Measurements from ENCODE around the gene CADPS.

The CADPS gene

DNA sequence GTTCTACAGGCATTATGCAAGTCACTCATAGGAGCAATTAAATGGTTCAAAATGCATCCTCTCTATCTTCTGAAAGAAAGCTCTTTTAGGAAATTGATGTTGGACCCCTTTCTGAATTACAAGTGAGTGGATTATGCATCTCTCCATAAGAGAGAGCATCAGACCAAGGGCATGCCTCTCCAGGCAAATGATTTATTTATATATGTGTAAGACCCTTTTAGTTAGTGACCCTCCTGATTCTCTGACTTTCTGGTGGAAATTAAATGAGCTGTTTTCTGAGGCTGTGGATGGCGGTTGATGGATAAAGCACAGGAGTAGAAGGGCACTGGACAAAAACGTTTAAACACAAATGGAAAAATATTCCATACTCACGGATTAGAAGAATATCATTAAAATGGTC lies 62.6 kb downstream of the CADPS start:
- no peak for DNase-seq (ENCODE audit: low read depth in 2 of 2)

DNA sequence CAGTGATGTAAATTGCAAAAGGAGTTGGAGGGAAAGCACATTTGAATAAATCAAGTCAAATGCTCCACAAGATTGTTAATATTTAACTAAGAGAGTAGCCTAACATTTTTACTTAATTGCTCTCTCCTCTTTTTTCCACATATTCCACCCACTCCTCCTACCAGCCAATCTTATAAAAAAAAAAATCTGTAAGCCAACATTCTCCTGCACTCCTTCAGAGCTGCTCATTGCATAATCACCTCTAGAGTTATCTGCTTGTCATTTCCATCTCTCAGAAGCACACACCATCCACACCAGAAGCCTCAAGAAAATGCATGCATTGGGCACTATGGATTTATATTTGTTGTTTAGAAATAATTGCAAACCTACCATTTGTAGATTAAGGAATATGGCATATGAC lies 64.1 kb downstream of the CADPS start:
- no peak for DNase-seq (ENCODE audit: low read depth in 2 of 2)

DNA sequence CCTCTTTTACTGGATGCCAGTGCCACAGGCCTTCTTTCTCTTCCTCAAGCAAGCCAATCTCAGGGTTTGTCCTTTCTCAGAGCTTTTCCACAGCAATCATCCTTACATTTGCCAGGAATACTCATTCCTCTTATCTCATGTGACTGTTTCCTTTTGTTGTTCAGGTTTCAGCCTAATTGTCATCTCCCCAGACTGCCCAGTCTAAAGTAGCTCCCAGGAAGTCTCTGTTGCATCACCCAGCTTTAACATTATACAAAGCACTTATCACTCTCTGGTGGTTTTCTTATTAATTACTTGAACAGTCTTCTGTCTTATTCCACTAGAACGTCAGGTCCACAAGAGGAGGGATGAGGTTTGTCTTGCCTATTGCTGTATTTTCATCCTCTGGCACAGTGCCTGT lies 65.8 kb downstream of the CADPS start:
- DNase-seq (ENCODE audit: low read depth in 2 of 2), result no peak

DNA sequence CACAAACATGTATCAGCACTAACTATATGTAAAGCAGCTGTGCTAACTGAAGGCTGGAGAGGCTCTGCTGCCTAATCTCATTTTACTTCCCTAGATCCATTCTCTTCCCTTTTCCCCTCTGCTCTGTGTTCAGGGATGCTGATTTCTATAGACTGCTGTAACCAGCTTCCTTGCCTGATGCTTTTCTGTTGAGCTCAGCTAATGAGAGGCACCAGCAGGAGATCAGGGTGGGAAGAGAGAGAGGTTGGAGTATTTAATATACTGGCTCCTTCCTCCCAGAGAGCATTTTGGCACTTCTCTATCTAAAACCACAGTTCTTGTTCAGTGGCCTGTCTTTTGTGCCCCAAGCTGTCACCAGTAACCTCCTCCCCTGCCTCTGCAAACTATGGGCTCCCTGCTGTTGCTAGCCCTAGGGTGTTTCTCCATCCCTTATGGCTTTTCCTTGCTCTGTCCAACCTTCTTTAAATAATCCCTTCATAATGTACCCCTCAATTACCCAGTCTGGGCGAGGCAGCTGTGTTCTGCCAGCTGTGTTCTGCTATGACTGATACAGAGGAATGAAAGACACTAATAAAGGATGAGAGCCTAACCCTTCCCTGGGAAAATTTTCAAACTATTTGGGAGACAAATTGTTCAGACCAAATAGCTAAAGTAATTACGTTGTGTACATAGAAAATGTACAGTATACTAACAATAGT lies 69.5 kb downstream of the CADPS start:
- no peak for DNase-seq (ENCODE audit: low read depth in 2 of 2)

DNA sequence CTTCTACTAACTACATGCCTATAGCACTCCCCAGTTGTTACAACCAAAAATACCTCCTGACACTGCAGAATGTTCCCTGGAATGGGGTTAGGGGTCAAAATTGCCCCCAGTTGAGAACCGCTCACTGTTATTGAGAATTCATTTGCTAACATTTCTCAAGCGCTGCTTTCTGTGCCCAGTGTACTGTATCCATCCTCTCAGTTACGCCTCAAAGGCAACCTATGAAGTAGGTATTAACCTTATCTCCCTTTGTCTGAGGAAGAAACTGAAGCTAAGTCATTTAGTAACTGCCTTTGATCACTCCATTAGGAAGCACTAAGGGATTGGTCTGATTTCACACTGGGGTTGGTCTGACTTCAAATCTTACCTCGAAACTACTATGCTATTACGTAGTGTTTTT lies 70.1 kb downstream of the CADPS start:
- DNase-seq (ENCODE audit: low read depth in 2 of 2), result no peak

DNA sequence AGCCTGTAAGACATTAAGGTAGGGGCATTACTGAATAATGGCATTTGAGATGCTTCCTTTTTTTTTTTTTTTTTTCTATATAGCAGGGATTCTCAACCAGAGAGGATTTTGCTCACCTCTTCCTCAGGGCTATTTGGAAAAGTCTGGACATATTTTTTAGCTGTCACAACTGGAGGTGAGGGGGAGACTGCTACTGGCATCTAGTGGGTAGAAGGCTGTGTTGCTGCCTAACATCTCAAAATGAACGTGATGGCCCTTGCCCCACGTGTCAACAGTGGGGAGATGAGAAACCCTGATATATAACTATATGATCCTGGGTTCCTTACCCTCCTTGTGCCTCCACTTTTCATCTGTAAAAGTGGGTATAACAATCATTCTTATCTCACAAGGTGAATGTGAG lies 71.9 kb downstream of the CADPS start:
- DNase-seq (ENCODE audit: low read depth in 2 of 2), result no peak

DNA sequence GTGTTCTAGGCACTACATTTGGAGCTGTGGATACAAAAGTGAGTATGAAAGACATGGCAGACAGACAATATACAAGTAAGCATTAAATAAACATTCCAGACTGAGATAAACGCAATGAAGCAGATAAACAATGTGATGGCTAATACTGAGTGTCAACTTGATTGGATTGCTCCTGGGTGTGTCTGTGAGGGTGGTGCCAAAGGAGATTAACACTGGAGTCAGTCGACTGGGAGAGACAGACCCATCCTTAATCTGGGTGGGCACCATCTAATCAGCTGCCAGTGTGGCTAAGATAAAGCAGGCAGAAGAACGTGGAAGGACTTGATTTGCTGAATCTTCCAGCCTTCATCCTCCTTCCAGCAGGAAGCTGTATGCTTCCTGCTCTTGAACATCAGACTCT lies 77.2 kb downstream of the CADPS start:
- no peak for DNase-seq (ENCODE audit: low read depth in 2 of 2)

DNA sequence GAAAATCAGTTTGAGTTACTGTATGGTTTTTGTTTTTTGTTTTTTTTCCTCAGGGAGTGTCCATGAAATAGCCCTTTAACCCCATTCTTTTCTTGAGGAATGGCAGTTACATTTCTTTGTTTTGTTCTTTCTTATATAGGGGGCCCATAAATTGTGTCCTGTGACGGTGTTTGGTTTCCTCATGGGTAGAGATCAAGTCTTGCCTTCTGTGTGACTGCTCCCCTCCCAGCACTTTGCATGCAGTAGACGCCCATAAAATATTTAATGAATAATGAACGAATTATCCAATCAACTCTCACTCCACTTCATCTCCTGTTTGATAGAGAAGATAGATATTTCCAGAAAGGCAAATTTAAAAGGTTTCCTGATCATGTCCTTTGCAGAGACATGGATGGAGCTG lies 78.1 kb downstream of the CADPS start:
- no peak for DNase-seq (ENCODE audit: low read depth in 2 of 2)

DNA sequence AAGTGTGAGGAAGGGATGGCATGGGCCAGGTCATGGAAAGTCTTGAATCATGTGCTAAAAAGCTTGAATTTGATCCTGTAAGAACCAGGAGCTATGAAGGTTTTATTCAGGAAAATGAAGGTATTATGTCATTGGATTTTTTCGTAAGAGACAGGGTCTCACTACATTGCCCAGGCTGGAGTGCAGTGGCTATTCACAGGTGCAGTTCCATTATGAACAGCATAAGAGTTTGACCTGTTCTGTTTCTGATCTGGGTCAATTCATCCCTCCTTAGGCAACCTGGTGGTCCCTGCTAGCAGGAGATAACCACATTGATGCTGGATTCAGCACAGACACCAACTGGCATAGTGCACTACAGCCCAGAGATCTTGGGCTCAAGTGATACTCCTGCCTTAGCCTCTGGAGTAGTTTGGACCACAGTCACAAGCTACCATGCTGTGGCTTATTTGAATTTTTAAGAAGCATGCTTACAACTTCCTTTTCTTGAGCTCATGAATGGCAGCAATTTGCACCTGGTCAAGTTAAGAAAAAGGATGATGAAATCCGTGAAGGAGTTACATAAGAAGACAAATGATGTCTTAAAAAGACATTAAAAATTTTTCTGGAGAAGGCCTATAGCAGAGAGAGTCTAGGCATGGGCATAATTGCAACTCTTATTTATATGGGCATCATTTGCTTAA lies 79.1 kb downstream of the CADPS start:
- no peak for DNase-seq (ENCODE audit: low read depth in 2 of 2)

DNA sequence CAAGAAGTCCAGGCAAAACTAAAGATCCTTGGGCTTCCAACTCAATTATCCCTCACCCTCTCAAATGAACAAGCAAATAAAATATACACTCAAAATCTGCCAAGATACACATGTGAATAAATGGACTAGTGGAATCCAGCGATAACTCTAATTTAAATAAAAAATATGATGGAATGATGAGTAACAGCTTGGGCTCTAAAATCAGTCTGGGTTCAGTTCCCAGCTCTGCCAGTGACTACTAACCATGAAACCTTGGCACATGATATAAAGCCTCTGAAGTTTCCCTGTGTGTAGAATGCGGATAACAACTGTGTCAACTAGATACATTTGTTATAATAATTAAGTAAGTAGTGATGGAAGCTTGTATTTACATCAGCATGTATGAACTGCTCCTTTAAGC lies 81.3 kb downstream of the CADPS start:
- DNase-seq (ENCODE audit: low read depth in 2 of 2), result no peak

DNA sequence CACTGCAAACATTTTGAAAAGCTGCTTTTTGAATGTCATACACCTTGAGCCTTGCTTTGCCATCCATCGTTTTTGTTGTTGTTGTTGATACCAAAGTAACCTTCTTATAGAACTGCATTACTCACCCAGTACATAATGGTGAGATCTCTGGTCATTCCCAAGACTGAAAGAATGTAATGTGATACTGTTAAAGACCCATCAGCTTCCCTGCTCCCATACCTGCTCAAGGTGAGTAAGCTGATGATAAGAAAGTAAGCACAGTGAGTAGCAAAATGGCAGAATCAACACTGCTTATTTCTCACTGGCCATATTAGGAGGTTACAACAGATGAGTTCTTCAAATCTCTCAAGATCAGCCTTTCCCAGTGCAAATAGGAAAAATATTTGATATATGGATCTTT lies 89.8 kb downstream of the CADPS start:
- no peak for DNase-seq (ENCODE audit: low read depth in 2 of 2)

DNA sequence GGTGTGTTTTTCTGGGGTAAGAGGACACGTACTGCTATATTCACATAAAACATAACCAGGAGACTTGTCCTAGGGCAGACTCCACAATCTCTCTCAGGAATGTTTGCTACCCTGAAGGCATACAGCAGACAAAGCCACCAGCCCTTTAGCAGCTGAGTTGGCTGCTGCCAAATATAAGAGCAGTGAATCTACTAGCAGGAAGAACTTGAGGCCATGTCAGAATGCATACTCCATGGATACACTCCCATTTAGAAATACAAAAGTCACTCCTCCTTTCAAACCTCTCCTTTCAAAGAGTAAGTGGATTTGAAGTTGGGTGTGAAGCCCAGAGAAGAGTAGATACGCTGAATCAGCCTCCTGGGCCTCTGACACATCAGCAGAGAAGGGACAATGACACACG lies 94.1 kb downstream of the CADPS start:
- DNase-seq (ENCODE audit: low read depth in 2 of 2), result no peak

DNA sequence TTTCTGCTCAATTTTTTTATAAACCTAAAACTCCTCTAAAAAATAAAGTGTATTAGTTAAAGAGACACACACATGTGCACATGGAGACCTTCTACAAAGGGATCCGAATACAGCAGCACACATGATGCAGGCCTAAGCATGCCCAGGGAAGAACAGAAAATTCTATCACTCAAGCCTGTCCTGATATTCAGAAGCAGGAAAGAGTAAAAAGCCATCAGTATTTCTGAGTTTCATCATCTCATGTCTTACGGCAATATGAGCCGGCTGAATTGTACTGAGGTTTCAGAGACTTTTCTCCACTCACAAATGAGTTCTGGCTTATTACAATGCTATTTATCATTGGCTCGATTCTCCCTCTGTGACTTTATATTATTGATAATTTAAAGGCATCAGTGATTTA lies 97.5 kb downstream of the CADPS start:
- no peak for DNase-seq (ENCODE audit: low read depth in 2 of 2)

DNA sequence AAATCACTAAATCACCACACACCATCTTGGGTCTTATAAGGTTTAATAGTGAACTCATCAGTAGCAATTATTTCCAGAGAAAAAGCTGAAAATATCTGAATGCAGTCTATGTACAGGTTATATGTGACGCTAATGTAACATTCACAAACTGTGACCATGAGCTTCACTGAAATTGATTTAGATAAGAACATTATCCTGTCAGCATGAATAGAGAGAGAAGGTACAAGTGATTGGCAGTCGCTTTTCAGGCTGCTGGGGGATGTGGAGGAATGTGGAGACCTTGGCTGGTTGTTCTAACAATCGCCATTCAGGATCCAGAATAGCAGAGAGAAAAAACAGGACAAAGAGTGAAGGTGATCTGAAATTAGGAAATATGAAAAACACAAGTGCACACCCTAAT lies 98.1 kb downstream of the CADPS start:
- no peak for DNase-seq (ENCODE audit: low read depth in 2 of 2)

DNA sequence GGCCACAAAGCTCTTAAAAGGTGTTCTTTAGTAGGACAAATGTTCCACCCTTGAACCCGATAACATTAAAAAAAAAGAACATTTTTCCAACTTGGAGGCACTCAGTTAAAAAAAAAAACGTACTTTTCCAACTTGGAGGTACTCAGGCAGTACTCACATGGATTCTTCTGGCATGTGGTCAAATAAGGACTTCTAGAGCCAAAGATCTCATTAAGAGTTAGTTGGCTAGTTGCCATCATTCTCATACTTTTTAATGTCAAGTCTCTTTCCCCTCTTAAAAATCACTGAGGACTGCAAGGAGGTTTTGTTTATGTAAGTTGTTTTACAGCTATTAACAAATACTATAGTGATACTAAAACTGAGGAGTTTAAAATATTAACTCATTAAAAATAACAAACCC lies 101.0 kb downstream of the CADPS start:
- no peak for DNase-seq (ENCODE audit: low read depth in 2 of 2)

DNA sequence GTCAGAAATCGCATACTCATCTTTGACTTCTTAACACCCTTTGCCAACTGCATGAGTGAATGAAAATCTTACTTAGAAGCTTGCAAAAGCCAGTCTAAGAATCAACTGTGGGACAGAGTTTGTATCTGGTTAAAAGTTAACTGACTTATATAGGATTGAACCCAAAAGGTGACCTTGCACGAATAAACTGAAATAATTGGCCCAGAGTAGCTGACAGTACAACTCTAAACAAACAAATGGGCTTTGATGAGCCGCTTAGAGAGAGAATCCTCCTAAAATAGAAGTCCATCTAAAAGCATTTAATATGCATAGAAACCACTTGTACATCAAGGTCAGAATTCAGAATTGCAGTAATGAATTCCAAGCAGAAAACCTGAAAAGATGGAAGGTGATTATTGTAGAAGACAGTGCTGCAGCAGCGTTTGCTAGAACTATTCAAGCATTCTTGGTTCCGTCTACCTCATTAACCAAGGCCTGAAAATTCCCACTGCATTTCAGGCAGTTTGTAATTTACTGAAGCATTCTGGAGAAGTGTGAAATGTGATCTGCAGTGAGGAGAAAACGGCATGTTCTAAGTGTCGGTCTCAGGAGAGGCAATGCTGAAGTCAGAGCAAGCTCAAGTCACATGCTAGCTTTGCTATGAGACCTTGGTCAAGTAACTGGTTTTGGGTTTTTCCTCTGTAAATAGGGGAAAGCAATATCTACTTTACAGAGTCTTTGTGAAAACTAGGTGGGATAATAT lies 103.7 kb downstream of the CADPS start:
- DNase-seq (ENCODE audit: low read depth in 2 of 2), result no peak

DNA sequence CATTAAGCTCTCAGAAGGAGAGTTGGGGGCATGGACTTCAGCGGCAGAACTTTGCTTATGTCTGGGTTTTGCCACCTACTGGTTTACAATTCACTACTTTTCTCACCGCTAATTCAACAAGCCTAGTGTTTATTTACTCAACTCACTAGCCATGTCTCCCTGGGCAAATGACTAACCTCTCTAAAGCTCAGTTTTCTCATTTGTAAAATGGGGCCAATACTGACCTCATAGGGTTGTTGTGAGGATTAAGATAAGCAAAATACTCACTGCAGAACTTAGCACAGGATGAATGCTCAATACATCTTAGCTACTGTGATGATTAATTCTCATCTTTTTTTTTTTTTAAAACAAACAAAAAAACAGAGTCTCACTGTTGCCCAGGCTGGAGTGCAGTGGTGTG lies 106.3 kb downstream of the CADPS start:
- no peak for DNase-seq (ENCODE audit: low read depth in 2 of 2)

DNA sequence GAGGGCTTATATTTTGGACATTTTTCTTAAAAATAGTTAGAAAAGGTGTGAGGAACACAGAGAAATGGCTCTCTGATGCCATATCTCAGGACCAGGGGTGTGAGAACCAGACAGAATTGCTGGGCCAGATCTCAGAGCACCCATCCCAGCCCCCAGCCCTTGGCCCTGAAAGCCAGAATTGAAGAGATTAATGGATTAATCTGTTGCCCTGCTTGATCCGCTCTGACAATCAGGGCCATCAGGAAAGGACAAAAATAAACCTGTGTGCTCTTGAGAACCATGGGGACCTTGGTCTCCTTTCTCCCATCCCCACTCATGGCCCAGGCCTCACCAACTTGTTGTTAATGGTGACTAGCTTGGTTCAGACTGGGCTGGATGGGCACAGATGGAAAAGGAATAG lies 113.5 kb downstream of the CADPS start:
- no peak for DNase-seq (ENCODE audit: low read depth in 2 of 2)

DNA sequence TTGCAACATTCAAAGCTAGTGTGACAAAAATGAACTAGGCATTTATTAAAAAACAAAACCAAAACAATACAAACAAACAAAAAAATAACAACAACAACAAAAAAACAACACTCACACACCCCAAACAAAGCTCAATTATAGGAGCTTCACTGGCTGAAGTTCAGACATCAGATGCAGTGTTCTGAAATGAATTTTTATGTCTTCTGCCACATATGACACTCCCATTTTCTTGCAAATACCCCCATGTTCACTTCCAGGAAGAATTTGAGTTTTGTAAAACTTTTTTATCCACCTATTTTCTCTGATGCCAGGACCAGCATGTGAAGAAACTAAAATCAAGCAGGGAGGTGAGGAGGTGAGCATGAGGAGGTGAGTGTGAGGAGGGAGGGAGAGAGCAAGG lies 113.9 kb downstream of the CADPS start:
- DNase-seq (ENCODE audit: low read depth in 2 of 2), result no peak

DNA sequence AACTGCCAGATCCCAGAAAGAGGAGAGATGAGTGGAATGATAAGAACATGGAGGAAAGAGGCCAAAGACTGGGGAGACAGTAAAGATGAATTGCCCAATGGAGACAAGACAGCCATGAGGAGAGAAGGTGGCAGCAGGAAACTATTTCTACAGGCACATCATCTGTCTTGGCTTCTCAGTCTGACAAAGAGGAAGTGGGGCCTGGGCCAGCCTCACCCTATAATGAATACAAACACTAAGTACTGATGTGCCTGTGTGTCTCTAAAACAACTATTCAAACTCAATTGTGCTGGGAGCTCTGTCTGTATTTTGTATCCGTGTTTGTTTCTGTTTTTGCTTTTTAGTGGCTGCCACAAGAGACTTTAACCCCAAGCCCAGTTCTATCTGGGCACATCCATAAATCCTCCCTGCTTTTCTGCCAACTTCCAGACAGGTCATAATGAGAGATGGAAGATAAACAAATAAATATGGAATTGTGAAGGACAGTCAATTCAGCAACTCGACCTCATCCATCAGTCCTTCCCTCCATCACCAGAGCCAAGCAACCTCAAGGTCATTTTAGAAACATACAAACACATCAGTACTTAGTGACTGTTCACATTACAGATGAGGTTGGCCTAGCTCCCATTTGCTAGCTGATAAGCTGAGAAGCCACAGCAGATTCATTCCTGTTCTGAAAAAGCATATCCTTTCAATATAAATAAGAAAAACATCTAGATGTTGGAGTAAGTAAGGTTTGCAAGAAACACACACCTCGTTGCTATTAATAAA lies 116.7 kb downstream of the CADPS start:
- no peak for DNase-seq (ENCODE audit: low read depth in 2 of 2)

DNA sequence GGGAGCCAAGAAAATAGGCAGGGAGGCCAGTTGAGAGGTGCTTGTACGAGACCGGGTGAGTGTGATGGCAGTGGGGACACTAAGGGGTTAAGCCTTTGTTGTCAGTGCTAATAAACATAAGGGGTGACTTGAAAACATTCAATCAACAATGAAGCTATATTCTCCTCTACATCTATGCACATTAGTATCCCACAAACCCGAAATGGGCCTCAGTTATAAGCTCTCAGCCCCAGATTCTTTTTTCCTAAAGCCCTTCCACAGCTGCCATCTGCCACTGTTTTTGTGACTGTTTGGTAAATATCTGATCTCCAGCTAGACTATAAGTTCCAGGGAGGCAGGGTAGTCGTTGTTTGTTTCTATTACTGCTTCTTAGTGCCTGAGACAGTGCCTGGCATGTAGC lies 118.2 kb downstream of the CADPS start:
- no peak for DNase-seq (ENCODE audit: low read depth in 2 of 2)

DNA sequence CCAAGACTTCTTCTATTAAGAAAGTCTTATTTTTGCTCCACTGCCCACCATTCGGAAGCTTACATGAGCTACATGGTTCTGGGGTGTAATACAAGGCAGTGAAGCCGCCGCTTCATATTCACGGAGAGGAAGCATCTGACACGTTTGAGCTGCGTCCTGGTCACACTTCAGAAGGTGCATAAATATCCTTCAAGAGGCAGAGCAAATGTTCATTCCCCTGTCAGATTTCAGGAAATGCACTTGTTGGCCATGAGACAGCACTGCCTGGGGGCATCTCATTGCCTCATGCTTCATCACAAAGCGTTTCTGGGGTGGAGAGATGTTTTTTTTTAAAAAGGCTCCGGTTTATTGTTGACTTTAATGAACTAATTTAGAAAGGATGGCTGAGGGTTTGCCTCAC lies 119.9 kb downstream of the CADPS start:
- DNase-seq (ENCODE audit: low read depth in 2 of 2), result no peak
